Vagina (tissue), 2 donors: ENCODE measurements around the gene BSND.

Experiments
- POLR2A ChIP-seq, 2 donors: fragments of 450-650 bp; IDR thresholded peaks; one replicate each; pipeline ENCODE4 v1.6.1; 2017; ENCODE audit warnings: antibody characterized with exemption in 2 of 2, mild to moderate bottlenecking in 2 of 2, moderate library complexity in 2 of 2
- POLR2AphosphoS5 ChIP-seq, 2 donors: sonication (generic); formaldehyde crosslinking; IDR thresholded peaks; one replicate each; pipeline ENCODE4 v1.9.0; 2017; ENCODE audit warnings: antibody characterized with exemption in 2 of 2, mild to moderate bottlenecking in 2 of 2, low read depth in 1 of 2; ENCODE audit not compliant: insufficient read depth in 1 of 2
- TF ChIP-seq, protein P1 (sequence below), 3 experiments: fragments of 450-650 bp in 2 of 3; fragments of 200-600 bp in 1 of 3; sonication (generic) in 1 of 3; IDR thresholded peaks; one replicate each; pipeline ENCODE4 v1.5.1; 2017 to 2019; ENCODE audit warnings: antibody characterized with exemption in 3 of 3, mild to moderate bottlenecking in 2 of 3, moderate library complexity in 2 of 3

- TF ChIP-seq, protein P1, sequence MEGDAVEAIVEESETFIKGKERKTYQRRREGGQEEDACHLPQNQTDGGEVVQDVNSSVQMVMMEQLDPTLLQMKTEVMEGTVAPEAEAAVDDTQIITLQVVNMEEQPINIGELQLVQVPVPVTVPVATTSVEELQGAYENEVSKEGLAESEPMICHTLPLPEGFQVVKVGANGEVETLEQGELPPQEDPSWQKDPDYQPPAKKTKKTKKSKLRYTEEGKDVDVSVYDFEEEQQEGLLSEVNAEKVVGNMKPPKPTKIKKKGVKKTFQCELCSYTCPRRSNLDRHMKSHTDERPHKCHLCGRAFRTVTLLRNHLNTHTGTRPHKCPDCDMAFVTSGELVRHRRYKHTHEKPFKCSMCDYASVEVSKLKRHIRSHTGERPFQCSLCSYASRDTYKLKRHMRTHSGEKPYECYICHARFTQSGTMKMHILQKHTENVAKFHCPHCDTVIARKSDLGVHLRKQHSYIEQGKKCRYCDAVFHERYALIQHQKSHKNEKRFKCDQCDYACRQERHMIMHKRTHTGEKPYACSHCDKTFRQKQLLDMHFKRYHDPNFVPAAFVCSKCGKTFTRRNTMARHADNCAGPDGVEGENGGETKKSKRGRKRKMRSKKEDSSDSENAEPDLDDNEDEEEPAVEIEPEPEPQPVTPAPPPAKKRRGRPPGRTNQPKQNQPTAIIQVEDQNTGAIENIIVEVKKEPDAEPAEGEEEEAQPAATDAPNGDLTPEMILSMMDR (IDR thresholded peaks at IDR 0.05): no peak
- TF ChIP-seq POLR2A (IDR thresholded peaks at IDR 0.05) (no peak), POLR2AphosphoS5 (IDR thresholded peaks at IDR 0.05; ENCODE audit: insufficient read depth in 1 of 2, low read depth in 1 of 2) (no peak)
These were observed 61.6 kb downstream of the BSND start for GRCh38 chr1:55060133-55060999.
